K562 (cell line): ENCODE data around the gene LMNA.

Experiments
- CREM ChIP-seq: IDR thresholded peaks from 2 replicates; pipeline ENCODE4 v1.6.1; 2014; ENCODE audit warnings: antibody characterized with exemption, low read depth
- ZNF184 ChIP-seq: sonication (generic); formaldehyde crosslinking; IDR thresholded peaks from 2 replicates; pipeline ENCODE4 v1.5.0; 2020; ENCODE audit warnings: missing genetic modification reagents

DNA sequence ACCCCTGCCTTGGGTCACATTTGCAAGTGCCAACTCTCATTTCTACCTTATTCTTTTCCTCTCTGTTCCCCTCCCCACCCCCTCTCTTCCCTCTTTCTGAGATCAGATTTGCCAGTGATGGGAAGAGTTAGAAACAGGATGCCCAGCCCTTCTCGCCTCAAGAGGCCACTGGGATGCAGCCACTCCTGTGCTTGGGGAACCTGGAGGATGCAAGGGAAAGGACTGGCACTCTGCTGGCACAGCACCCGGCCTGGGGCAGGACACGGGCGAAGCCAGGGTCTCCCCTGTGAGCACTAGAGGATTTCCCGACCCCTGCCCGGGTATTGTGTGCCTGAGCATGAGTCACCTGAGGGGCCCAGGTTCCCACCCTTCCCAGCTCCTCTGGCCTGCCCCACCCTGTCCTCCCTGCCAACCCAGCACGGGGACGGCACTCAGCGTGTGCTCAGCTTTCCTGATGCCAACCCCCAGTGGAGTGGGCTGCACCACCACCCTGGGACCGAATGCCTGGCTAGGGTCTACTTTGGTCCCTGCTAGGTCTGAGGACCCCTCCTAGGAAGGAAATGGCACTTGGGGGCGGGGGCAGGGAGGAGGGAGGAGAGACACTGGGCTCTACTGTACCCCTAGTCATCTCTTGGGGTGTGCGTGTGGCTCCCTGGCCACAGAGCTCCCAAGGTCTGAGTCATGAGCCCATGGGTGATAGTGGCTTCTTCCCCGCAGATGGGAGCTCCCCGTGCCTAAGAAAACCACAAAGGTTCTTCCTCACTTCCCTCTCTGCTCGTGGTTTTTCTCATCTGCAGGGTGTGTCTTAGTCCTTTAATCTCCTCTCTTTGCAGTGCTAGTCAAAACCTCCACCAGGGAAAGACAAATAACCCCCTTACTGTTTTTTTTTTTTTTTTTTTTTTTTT is 12.4 kb downstream of the LMNA start:
- TF ChIP-seq ZNF184 (CRISPR knock-in tag) = no peak
- TF ChIP-seq CREM = no peak; the same call in 1 of the 2 replicates
